Measurements from ENCODE around the gene C9orf72. TPM values are rescaled to one million over a fixed set of nuclear protein-coding genes. Genes with fewer than 3 reads are reported as not detected.
"Not testable (repeated sequence)": the region's sequence is repeated elsewhere in the genome, so short reads cannot be mapped to it uniquely, and the experiment has no call there.

C9orf72 gene
- 6.4 TPM for total RNA-seq

GRCh38 chr9:27572918-27573633, at the start of gene C9orf72:
Gene C9orf72, minus strand, starts transcription at chr9:27573481. Its CDS starts 6,361 bp downstream, at chr9:27567120.
- ATAC-seq, result peak; percentile 97

GRCh38 chr9:27622693-27623340, 49.5 kb upstream of the C9orf72 start:
- ATAC-seq, result no peak

- no peak for ATAC-seq
Measured at GRCh38 chr9:27619743-27620142, 46.5 kb upstream of the C9orf72 start.

GRCh38 chr9:27618066-27618465, 44.8 kb upstream of the C9orf72 start:
- no peak for ATAC-seq

GRCh38 chr9:27614551-27614950, 41.3 kb upstream of the C9orf72 start:
- no peak for ATAC-seq

- not testable (repeated sequence) for ATAC-seq
Measured at GRCh38 chr9:27612036-27612435, 38.8 kb upstream of the C9orf72 start.

GRCh38 chr9:27610622-27611021, 37.3 kb upstream of the C9orf72 start:
- ATAC-seq, result no peak

GRCh38 chr9:27602954-27603353, 29.7 kb upstream of the C9orf72 start:
- no peak for ATAC-seq

- ATAC-seq, result no peak
Measured at GRCh38 chr9:27602142-27602861, 29.0 kb upstream of the C9orf72 start.

- no peak for ATAC-seq
Measured at GRCh38 chr9:27601396-27601795, 28.1 kb upstream of the C9orf72 start.

GRCh38 chr9:27600256-27600655, 27.0 kb upstream of the C9orf72 start:
- ATAC-seq, result no peak

- ATAC-seq, result no peak
Measured at GRCh38 chr9:27599870-27600238, 26.6 kb upstream of the C9orf72 start.

- peak; percentile 59 for ATAC-seq
Measured at GRCh38 chr9:27599102-27599869, 26.0 kb upstream of the C9orf72 start.

GRCh38 chr9:27595733-27596132, 22.5 kb upstream of the C9orf72 start:
- no peak for ATAC-seq

- ATAC-seq, result no peak
Measured at GRCh38 chr9:27591672-27592071, 18.4 kb upstream of the C9orf72 start.

GRCh38 chr9:27591093-27591492, 17.8 kb upstream of the C9orf72 start:
- ATAC-seq, result no peak

- ATAC-seq, result no peak
Measured at GRCh38 chr9:27590651-27591050, 17.4 kb upstream of the C9orf72 start.

- no peak for ATAC-seq
Measured at GRCh38 chr9:27589462-27589861, 16.2 kb upstream of the C9orf72 start.

GRCh38 chr9:27586304-27586703, 13.0 kb upstream of the C9orf72 start:
- ATAC-seq, result no peak

- ATAC-seq, result no peak
Measured at GRCh38 chr9:27584931-27585330, 11.7 kb upstream of the C9orf72 start.

GRCh38 chr9:27582794-27583193, 9.5 kb upstream of the C9orf72 start:
- ATAC-seq, result no peak

GRCh38 chr9:27581826-27582225, 8.5 kb upstream of the C9orf72 start:
- ATAC-seq, result no peak

All from esophagus mucosa (tissue), 1 donor.